ENCODE results near the gene ABCC9.
"Not testable (repeated sequence)": the region's sequence is repeated elsewhere in the genome, so short reads cannot be mapped to it uniquely, and the experiment has no call there.

ABCC9 gene

GRCh38 chr12:21933656-21934055 lies 7.6 kb downstream of the ABCC9 start:
- no peak for DNase-seq (ENCODE audit: low spot score)

DNA sequence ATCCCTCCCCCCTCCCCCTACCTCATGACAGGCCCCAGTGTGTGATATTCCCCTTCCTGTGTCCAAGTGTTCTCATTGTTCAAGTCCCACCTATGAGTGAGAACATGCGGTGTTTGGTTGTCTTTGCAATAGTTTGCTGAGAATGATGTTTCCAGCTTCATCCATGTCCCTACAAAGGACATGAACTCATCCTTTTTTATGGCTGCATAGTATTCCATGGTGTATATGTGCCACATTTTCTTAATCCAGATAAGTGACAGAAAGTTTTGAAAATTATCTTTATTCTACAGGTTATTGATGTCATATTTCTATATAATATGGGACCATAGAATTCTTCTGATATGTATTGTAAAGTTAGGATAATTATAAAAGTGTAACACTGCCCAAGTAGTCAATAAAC lies 11.3 kb downstream of the ABCC9 start:
- not testable (repeated sequence) for DNase-seq (ENCODE audit: low spot score)

GRCh38 chr12:21925296-21925913 lies 15.8 kb downstream of the ABCC9 start:
- DNase-seq (ENCODE audit: low spot score): no peak

DNA sequence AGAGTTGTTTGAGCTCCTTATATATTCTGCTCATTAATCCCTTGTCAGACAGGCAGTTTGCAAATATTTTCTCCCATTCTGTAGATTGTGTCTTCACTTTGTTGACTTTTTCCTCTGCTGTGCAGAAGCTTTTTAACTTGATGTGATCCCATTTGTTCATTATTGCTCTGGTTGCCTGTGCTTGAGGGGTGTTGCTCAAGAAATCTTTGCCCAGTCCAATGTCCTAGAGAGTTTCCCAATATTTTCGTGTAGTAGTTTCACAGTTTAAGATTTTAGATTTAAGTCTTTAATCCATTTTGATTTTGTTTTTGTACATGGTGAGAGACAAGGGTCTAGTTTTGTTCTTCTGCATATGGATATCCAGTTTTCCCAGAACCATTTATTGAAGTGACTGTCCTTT lies 19.8 kb downstream of the ABCC9 start:
- DNase-seq (ENCODE audit: low spot score): no peak

DNA sequence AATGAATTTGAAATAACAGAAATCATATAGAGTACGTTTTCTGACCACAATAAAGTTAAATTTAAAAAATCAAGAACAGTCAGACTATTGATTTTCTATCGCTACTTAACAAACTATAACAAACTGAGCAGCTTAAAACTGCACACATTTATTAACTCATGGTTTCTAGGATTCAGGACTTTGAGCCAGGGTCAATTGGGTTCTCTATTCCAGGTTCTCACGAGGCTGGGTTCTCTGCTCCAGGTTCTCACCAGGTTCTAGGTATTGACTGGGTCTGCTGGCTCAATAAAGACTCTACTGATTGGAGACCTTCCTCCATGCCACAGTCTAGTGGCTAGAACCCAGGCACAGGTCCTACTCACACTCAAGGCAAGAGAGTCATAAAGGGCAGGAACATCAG lies 22.8 kb downstream of the ABCC9 start:
- no peak for DNase-seq (ENCODE audit: low spot score)

GRCh38 chr12:21913823-21914222 lies 27.4 kb downstream of the ABCC9 start:
- no peak for DNase-seq (ENCODE audit: low spot score)

- DNase-seq (ENCODE audit: low spot score): no peak
Observed at GRCh38 chr12:21912318-21912717, 28.9 kb downstream of the ABCC9 start.

DNA sequence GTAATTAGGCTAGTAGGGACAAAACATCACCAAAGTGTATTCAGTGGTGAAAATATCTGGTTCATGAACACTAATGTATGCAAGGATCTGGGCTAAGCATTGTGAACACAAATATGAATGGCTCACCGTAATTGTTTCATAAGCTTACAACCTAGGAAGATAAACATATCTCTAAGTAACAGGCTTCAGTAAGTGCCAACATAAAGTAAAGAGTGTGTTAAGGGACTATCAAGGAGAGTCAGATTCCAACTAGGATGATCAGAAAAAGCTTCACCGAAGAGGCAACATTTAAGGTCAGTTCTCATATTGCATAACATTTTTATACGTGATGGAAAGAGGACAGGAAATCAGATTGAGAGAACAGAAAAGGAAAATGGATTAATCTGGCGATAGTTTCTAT lies 29.4 kb downstream of the ABCC9 start:
- no peak for DNase-seq (ENCODE audit: low spot score)

- DNase-seq (ENCODE audit: low spot score): no peak
Observed at GRCh38 chr12:21910657-21911056, 30.6 kb downstream of the ABCC9 start.

DNA sequence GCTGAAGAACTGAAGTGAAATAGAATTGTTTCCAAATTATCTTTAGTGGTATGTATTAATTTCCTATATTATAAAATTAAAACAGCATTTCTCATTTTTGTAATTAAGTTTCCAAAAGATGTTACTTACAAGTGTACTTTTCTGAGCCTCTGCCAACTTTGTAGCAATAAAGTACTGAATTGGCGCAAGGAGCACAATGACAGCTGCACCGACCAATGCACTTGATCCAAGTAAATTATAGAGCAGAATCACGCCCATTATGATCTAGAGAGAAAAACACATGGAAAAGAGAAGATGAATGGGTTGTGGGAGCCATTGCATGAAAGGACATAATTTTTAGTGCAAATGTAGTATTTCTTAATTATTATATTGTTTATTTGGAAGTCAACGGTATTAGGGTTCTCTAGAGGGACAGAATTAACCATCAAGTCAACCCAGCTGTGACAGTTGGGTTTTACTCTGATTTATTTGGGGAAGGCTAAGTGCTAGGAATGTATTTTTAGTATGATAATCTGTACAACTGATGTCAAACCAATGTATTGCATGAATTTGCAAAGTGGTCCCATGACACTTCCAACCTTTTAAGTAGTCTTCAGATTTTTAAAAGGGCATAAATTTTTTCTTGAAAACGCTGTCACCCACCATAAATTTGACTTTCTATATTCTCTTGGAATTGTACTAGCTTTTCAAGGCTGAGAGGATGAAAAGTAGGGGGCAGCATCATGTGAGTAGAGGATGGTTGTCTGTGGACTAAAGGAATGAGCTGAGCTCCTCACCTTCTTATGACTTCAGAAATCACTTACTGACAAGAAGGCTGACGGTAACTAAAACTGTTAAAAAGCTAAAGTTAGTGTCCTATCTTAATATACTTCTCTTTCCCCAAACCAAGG lies 33.0 kb downstream of the ABCC9 start:
- no peak for DNase-seq (ENCODE audit: low spot score)

DNA sequence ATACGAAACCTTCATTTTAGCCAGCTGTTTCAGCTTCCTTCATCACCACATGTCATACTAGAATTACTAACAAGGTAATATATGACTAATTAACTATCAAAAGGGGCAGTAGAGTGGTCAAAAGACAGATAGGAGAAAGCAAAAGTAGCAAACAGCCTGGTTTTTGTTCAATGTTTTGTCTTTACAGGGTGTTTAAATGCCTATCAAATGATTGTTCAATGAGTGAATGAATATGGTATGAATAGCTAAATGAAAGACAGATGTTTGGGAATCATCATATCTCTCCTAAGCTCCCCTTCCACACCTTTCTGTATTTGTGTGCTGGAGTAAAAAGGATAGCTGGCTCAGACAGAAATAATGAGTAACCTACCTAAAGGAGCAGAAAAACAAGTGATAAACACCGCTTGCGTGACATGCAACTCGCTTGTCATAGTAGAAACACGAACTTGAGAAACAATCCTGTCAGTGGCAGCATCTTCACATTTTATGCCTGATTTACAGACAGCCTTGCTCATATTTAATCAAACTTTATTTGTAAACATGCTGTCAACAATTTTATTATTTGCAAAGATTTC lies 34.2 kb downstream of the ABCC9 start:
- DNase-seq (ENCODE audit: low spot score): no peak

- not testable (repeated sequence) for DNase-seq (ENCODE audit: low spot score)
Observed at GRCh38 chr12:21899532-21899931, 41.7 kb downstream of the ABCC9 start.

- no peak for DNase-seq (ENCODE audit: low spot score)
Observed at GRCh38 chr12:21895651-21896050, 45.6 kb downstream of the ABCC9 start.

GRCh38 chr12:21894792-21895595 lies 46.2 kb downstream of the ABCC9 start:
- DNase-seq (ENCODE audit: low spot score): no peak

DNA sequence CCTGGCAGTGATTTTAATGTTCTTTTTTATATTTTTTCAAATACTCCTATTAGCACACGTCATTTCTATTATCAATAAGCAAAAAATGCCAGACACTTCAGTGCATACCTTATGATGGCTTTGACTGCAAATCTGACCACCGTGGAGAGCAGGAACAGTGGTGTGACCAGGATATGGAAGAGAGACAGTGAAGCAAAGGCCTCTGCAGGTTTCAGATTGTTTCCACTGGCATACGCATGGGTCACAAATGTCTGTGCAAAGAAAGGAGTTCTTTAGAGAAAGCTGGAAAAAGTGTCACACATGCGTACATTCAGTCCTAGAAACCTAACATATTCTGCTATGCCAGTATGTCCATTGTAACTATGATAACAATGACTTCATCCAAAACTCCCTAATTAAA lies 47.3 kb downstream of the ABCC9 start:
- DNase-seq (ENCODE audit: low spot score): no peak

DNA sequence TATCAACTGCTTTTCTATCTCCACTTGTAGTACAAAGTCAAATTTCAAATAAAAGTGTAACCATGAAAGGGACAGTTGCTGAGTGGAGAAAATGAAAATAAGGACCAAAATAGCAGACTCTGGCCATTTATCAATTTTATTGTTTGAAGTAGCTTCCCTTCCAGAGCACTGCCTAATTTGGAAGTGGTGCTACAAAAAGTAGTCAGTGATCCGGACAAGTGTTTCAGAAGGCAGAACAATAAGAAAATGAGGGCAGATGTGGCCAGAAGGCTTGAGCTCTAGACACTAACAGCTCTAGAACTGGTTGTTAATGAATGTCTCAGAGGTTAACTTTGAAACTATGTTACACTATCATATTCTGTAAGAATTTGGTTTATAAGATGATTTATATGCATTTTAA lies 48.9 kb downstream of the ABCC9 start:
- no peak for DNase-seq (ENCODE audit: low spot score)

- no peak for DNase-seq (ENCODE audit: low spot score)
Observed at GRCh38 chr12:21891751-21892217, 49.4 kb downstream of the ABCC9 start.

DNA sequence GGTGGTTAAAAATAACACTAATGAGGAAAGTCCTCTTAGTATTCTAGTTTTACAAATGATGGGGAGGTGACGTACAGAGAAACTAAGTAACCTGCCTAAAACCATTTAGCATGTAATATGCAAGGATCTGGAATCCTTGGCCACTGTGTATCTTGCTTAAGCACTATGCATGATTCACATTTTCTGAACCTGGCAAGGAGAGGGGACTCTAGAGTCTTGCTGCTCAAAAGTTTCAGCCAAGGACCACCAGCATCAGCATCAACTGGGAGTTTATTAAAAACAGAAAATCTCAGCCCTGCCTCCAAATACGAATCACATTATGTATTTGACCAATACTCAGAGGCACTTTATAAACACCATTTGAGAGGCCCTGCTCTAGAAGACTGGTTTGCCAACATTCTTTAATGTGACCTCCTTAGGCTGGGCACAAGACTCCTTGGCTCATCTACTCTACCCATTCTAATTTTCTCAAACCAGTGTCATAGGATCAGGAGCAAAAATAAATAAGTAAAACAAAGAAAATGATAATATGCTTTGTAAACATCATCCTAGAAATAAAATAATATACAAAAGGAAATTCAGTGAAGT lies 52.9 kb downstream of the ABCC9 start:
- no peak for DNase-seq (ENCODE audit: low spot score)

GRCh38 chr12:21884936-21885335 lies 56.3 kb downstream of the ABCC9 start:
- no peak for DNase-seq (ENCODE audit: low spot score)

DNA sequence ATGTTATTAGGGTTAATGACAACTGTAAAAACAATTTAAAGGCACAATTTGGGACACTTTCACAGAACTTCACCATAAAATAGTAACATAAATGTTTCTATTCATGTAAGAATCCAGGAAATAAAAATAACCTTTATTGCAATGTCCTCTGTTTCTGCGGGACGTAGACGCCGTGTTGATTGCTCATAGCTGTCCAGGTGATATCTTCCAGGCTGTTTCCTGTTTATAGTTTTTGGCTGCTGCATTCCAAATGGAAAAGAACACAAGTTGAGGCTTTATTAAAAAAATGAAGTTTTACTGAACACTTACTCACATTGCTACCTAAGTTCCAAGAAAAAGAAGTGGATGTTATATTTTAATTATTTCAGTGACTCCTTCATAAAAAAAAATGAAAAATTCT lies 58.6 kb downstream of the ABCC9 start:
- no peak for DNase-seq (ENCODE audit: low spot score)

DNA sequence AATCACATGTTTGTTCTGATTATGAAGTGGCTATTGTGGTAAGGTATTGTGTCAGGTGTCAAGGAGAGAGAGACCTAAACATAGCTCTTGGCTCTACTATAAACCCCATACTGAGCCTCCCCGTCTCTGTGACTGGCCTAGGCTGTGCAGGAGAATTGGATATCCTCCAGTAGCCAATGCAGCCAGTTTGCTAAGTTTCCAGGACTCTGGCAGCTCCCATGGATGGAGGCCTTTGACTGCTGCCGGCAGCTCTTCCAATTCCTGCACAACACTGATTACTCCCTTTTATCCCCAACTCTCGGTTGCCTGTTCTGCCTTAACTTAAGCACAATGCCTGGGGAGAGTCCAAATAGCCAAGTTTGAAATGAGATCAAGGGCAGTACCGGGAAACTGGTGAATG lies 59.3 kb downstream of the ABCC9 start:
- DNase-seq (ENCODE audit: low spot score): no peak

GRCh38 chr12:21879312-21879711 lies 61.9 kb downstream of the ABCC9 start:
- no peak for DNase-seq (ENCODE audit: low spot score)
